HG03060 (cell line): ENCODE measurements around the gene HORMAD2.

Experiments used
- ATAC-seq: cut with Tn5 transposase; IDR thresholded peaks from one replicate; pipeline ENCODE4 v1.9.1; 2021; ENCODE audit warnings: low read depth, moderate number of reproducible peaks; ENCODE audit not compliant: unreplicated experiment

The HORMAD2 gene

GRCh38 chr22:30222321-30222720, 142.1 kb downstream of the HORMAD2 start:
- ATAC-seq = no peak

GRCh38 chr22:30223303-30223702, 143.0 kb downstream of the HORMAD2 start:
- no peak for ATAC-seq

- ATAC-seq = no peak
These were observed 144.0 kb downstream of the HORMAD2 start for GRCh38 chr22:30224161-30224857.

- ATAC-seq = no peak
These were observed 145.1 kb downstream of the HORMAD2 start for GRCh38 chr22:30225220-30225927.

- no peak for ATAC-seq
These were observed 146.0 kb downstream of the HORMAD2 start for GRCh38 chr22:30226192-30226832.
